ENCODE results near the gene ZFAND6.
"Not testable (repeated sequence)": the region's sequence is repeated elsewhere in the genome, so short reads cannot be mapped to it uniquely, and the experiment has no call there.

ZFAND6 gene

DNA sequence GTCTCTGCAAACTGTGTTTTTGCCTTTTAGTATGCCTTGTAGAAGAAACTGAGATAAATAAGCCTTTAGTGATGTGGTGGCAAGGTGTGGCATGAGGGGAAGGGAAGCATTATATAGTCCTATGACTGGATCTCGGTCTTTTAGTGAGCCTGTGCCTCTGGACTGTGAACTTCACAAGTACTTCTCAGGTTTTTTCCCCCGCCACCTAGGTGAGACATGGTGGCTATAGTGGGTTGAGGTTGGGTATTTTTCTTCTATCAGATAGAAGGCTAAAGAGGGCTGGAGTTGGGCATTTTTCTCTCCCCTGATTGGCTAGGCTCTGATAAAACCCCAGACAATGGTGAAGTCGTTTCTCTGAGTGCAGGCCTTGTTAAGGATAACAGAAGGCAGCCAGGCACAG is 38.7 kb upstream of the ZFAND6 start:
- H3K4me3 ChIP-seq (ENCODE audit: low read depth, low read length): no peak overlapping the region

DNA sequence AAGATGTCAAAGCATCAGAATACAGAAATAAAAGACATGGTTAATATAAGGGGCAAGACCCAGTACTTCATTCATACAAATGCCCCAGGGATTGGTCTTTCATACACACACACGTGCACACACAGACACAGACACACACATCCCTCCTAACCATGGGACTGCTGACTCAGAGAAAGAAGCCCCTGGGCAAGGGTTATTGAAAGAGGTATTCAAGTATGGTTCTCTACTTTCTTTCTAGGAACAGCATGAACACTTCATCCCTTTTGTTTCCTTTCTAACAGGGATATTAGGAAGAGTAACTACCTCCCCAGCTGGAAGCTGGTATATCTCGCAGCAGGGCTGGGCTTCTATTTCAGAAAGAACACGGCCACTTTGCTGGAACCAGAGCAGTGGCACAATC is 33.2 kb upstream of the ZFAND6 start:
- peaks cover 15% of the 10 kb centered on the region for H3K4me1 ChIP-seq (ENCODE audit: control insufficient read depth, insufficient read depth, low read length)
- no peak overlapping the region for H3K4me3 ChIP-seq (ENCODE audit: low read depth, low read length)
- no peaks in the 10 kb centered on the region for H3K9me3 ChIP-seq (ENCODE audit: control insufficient read depth, insufficient read depth, low read depth, low read length)
- no peaks in the 10 kb centered on the region for H3K27me3 ChIP-seq (ENCODE audit: control insufficient read depth, insufficient read depth, low read length)
- no peaks in the 10 kb centered on the region for H3K36me3 ChIP-seq (ENCODE audit: control insufficient read depth, insufficient read depth, low read length)
- H3K27ac ChIP-seq (ENCODE audit: low read depth, low read length): no peak overlapping the region
- H3K9ac ChIP-seq (ENCODE audit: low read length): no peak overlapping the region

More for the DNA sequence above, 38.7 kb upstream of the ZFAND6 start:
- Histone ChIP-seq H3K27me3 (ENCODE audit: control insufficient read depth, insufficient read depth, low read length) (no peaks in the 10 kb centered on the region), H3K9ac (ENCODE audit: low read length) (no peak overlapping the region), H3K9me3 (ENCODE audit: control insufficient read depth, insufficient read depth, low read depth, low read length) (no peaks in the 10 kb centered on the region), H3K27ac (ENCODE audit: low read depth, low read length) (no peak overlapping the region), H3K4me1 (ENCODE audit: control insufficient read depth, insufficient read depth, low read length) (no peaks in the 10 kb centered on the region), H3K36me3 (ENCODE audit: control insufficient read depth, insufficient read depth, low read length) (no peaks in the 10 kb centered on the region)

DNA sequence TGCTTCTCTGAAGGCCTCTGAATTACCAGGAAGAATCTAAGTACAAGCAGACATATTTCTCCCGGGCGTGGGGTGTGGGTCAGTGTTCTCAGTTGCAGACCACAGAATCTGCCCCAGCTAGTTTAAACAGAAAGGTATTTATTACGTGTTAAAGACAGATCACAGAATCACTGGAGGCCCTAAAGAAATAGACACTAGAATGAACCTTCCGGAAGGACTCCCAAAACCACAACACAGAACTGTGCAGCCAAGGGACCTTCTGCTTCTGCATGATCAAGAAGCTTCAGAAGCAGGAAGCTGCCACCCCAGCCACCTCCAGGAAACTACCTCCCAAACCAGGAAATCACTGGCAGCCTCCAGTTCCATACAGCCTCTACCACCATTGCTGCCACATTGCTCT is 32.7 kb upstream of the ZFAND6 start:
- peaks cover 15% of the 10 kb centered on the region for H3K4me1 ChIP-seq (ENCODE audit: control insufficient read depth, insufficient read depth, low read length)
- no peaks in the 10 kb centered on the region for H3K36me3 ChIP-seq (ENCODE audit: control insufficient read depth, insufficient read depth, low read length)
- no peaks in the 10 kb centered on the region for H3K9me3 ChIP-seq (ENCODE audit: control insufficient read depth, insufficient read depth, low read depth, low read length)
- no peak overlapping the region for H3K9ac ChIP-seq (ENCODE audit: low read length)
- no peaks in the 10 kb centered on the region for H3K27me3 ChIP-seq (ENCODE audit: control insufficient read depth, insufficient read depth, low read length)
- H3K27ac ChIP-seq (ENCODE audit: low read depth, low read length): no peak overlapping the region
- no peak overlapping the region for H3K4me3 ChIP-seq (ENCODE audit: low read depth, low read length)

DNA sequence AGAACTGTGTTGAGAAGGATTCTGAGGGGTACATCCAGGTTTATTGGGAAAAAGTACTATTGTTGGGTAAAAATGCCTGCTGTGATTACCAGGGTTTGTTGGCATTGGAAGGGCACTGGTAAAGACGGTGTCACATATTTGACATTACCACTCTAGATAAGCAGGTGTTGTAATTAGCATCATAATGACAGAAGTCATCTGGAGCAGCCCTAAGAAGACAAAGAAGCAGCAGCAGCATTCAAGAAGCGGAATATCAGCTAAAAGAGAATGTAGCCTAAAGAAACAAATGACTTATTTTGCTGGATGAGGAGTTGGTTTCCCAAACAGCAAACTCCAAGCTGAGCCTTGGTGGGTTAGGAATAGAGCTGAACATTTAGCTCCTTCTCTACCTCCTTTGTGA is 30.5 kb upstream of the ZFAND6 start:
- peaks cover 28% of the 10 kb centered on the region for H3K4me1 ChIP-seq (ENCODE audit: control insufficient read depth, insufficient read depth, low read length)
- no peak overlapping the region for H3K4me3 ChIP-seq (ENCODE audit: low read depth, low read length)
- H3K27me3 ChIP-seq (ENCODE audit: control insufficient read depth, insufficient read depth, low read length): no peaks in the 10 kb centered on the region
- H3K9me3 ChIP-seq (ENCODE audit: control insufficient read depth, insufficient read depth, low read depth, low read length): no peaks in the 10 kb centered on the region
- H3K9ac ChIP-seq (ENCODE audit: low read length): no peak overlapping the region
- H3K27ac ChIP-seq (ENCODE audit: low read depth, low read length): no peak overlapping the region
- no peaks in the 10 kb centered on the region for H3K36me3 ChIP-seq (ENCODE audit: control insufficient read depth, insufficient read depth, low read length)

DNA sequence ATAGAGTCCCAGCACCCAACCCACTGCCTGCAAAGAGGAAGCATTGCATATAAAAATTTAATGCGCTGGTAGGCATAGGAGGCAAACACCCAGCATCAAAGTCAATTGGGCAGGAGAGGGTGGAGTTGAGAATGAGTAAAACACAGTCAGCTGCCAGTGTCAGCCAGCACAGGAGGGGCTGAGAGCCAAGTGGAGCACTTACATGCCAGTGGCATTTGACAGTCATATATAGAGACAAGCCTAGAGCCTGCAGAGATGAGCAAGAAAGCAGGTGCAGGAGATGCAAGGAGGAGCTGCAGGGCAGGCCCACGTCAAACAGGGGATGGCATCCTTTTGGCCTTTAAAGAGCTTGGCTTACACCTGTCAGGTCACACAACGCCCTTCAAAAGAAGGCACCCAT is 27.6 kb upstream of the ZFAND6 start:
- Histone ChIP-seq H3K9ac (ENCODE audit: low read length) (no peak overlapping the region), H3K27ac (ENCODE audit: low read depth, low read length) (no peak overlapping the region), H3K9me3 (ENCODE audit: control insufficient read depth, insufficient read depth, low read depth, low read length) (no peaks in the 10 kb centered on the region), H3K36me3 (ENCODE audit: control insufficient read depth, insufficient read depth, low read length) (no peaks in the 10 kb centered on the region), H3K4me1 (ENCODE audit: control insufficient read depth, insufficient read depth, low read length) (peaks cover 37% of the 10 kb centered on the region), H3K4me3 (ENCODE audit: low read depth, low read length) (no peak overlapping the region), H3K27me3 (ENCODE audit: control insufficient read depth, insufficient read depth, low read length) (no peaks in the 10 kb centered on the region)

DNA sequence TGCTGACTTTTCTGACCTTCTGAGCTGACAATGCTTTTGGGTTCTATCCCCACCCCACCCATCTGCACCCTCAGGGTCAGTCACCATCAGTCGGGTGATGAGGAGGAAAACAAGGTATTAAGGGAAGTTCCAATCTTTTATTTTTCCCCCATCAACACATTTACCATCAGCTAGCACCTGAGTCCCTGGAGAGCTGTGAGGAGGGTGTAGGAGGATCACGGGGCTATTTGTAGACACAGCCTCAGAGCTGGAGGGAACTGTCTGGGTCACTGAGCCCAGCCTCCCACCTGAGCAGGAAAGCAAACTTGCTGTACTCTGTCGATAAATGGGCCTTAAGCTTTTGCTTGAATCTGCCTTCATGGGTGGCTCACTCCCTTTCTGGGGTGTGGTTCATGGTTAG is 24.8 kb upstream of the ZFAND6 start:
- Histone ChIP-seq H3K27ac (ENCODE audit: low read depth, low read length) (no peak overlapping the region), H3K9me3 (ENCODE audit: control insufficient read depth, insufficient read depth, low read depth, low read length) (no peaks in the 10 kb centered on the region), H3K9ac (ENCODE audit: low read length) (no peak overlapping the region), H3K27me3 (ENCODE audit: control insufficient read depth, insufficient read depth, low read length) (no peaks in the 10 kb centered on the region), H3K4me3 (ENCODE audit: low read depth, low read length) (no peak overlapping the region), H3K36me3 (ENCODE audit: control insufficient read depth, insufficient read depth, low read length) (no peaks in the 10 kb centered on the region), H3K4me1 (ENCODE audit: control insufficient read depth, insufficient read depth, low read length) (peaks cover 24% of the 10 kb centered on the region)

DNA sequence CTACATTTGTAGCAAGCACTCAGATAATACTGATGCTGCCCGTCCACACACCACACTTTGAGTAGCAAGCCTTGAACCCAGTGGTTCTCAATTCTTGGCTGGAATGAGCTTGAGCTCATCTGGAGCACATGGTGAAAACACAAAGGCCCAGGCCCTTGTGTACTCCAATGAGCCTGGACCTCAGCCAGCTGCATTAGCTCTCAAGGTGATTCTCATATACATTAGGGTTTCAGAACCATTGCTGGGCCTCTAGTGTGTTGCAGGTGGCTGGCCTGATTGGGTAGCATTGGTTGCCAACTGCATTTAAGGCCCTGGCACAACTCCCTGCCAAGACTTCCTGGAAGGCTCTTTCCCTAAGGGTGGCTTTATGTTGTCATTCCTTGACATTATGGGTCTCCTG is 23.4 kb upstream of the ZFAND6 start:
- Histone ChIP-seq H3K27ac (ENCODE audit: low read depth, low read length) (no peak overlapping the region), H3K9me3 (ENCODE audit: control insufficient read depth, insufficient read depth, low read depth, low read length) (no peaks in the 10 kb centered on the region), H3K27me3 (ENCODE audit: control insufficient read depth, insufficient read depth, low read length) (no peaks in the 10 kb centered on the region), H3K9ac (ENCODE audit: low read length) (no peak overlapping the region), H3K4me1 (ENCODE audit: control insufficient read depth, insufficient read depth, low read length) (peaks cover 22% of the 10 kb centered on the region), H3K4me3 (ENCODE audit: low read depth, low read length) (no peak overlapping the region), H3K36me3 (ENCODE audit: control insufficient read depth, insufficient read depth, low read length) (no peaks in the 10 kb centered on the region)

DNA sequence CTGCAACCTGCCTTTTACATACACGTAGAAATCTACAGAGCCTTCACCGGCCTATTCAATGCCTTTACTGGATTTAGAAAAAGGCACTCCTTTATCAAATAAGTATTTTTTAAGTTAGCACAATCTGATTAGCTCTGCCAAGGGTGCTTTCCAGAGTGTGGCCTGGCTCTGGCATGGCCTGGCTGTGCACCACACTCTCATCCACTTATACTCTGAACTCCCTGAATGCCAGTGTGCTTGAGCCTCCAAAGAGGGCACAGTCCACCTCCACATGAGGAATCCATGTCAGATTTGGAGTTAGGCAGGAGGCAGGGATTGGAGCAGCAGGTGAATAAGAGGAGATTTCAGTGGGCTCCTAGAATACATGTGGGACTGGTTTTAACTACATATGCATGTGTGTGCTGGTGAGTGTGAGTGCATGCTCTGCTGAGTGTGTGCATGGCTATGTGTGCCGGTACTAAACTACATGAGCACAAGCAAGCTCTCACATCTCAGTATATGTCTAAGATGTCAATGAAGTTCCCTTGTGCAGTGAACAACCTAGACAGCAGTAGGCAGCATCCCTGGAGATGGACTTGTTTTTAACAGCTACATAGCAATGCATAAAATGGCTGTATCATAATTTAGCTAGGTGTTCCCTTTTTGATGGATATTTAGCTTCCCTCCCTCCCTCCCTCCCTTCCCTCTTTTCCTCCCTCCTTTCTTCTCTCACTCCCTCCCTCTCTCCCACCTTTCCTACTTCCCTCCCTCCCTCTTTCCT is 17.8 kb upstream of the ZFAND6 start:
- Histone ChIP-seq H3K9me3 (ENCODE audit: control insufficient read depth, insufficient read depth, low read depth, low read length) (no peaks in the 10 kb centered on the region), H3K36me3 (ENCODE audit: control insufficient read depth, insufficient read depth, low read length) (no peaks in the 10 kb centered on the region), H3K27me3 (ENCODE audit: control insufficient read depth, insufficient read depth, low read length) (no peaks in the 10 kb centered on the region), H3K9ac (ENCODE audit: low read length) (no peak overlapping the region), H3K4me3 (ENCODE audit: low read depth, low read length) (no peak overlapping the region), H3K4me1 (ENCODE audit: control insufficient read depth, insufficient read depth, low read length) (no peaks in the 10 kb centered on the region), H3K27ac (ENCODE audit: low read depth, low read length) (no peak overlapping the region)

DNA sequence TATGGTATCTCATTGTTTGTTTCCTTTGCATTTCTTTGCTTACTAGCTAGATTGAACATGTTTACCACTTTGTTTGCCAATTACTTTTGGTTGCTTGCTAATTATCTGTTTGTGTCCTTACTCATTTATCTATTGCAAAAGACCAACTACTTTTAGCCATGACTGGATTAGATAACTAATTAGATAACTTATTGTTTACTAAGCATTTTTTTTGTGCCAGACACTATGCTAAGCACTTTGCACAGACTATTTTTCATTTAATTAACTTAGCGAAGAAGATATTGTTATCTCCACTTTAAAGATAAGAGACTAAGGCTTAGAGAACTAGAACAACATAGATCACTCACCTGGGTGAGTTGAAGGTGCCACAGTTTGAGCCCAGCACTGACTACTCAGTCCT is 16.9 kb upstream of the ZFAND6 start:
- Histone ChIP-seq H3K27ac (ENCODE audit: low read depth, low read length) (no peak overlapping the region), H3K4me3 (ENCODE audit: low read depth, low read length) (no peak overlapping the region), H3K36me3 (ENCODE audit: control insufficient read depth, insufficient read depth, low read length) (no peaks in the 10 kb centered on the region), H3K4me1 (ENCODE audit: control insufficient read depth, insufficient read depth, low read length) (no peaks in the 10 kb centered on the region), H3K27me3 (ENCODE audit: control insufficient read depth, insufficient read depth, low read length) (no peaks in the 10 kb centered on the region), H3K9ac (ENCODE audit: low read length) (no peak overlapping the region), H3K9me3 (ENCODE audit: control insufficient read depth, insufficient read depth, low read depth, low read length) (no peaks in the 10 kb centered on the region)

DNA sequence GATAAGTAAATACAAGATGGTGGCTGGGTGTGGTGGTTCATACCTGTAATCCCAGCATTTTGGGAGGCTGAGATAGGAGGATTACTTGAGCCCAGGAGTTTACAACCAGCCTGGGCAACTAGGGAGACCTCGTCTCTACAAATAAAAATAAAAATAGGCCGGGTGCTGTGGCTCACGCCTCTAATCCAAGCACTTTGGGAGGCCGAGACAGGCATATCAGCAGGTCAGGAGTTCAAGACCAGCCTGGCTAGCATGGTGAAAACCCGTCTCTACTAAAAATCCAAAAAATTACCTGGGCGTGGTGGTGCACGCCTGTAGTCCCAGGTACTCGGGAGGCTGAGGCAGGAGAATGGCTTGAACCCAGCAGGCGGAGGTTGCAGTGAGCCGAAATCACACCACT is 14.3 kb upstream of the ZFAND6 start:
- not testable (repeated sequence) for H3K9ac ChIP-seq (ENCODE audit: low read length); H3K27me3 ChIP-seq (ENCODE audit: control insufficient read depth, insufficient read depth, low read length); H3K36me3 ChIP-seq (ENCODE audit: control insufficient read depth, insufficient read depth, low read length); H3K27ac ChIP-seq (ENCODE audit: low read depth, low read length); H3K4me3 ChIP-seq (ENCODE audit: low read depth, low read length); H3K9me3 ChIP-seq (ENCODE audit: control insufficient read depth, insufficient read depth, low read depth, low read length); H3K4me1 ChIP-seq (ENCODE audit: control insufficient read depth, insufficient read depth, low read length)

DNA sequence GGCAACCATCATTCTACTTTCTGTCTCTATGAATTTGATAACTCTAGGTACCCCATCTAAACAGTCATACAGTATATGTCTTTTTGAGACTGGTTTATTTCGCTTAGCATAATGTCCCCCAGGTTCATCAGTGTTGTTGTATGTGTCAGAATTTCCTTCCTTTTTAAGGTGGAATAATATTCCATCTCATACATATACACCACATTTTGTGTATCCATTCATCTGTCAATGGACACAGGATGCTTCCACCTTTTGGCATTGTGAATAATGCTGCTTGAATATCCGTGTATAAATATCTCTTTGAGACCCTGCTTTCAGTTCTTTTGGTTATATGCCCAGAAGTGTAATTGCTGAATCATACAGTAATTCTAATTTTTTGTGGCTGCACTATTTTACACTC is 10.4 kb upstream of the ZFAND6 start:
- H3K9me3 ChIP-seq (ENCODE audit: control insufficient read depth, insufficient read depth, low read depth, low read length): no peaks in the 10 kb centered on the region
- no peak overlapping the region for H3K27ac ChIP-seq (ENCODE audit: low read depth, low read length)
- H3K36me3 ChIP-seq (ENCODE audit: control insufficient read depth, insufficient read depth, low read length): no peaks in the 10 kb centered on the region
- no peaks in the 10 kb centered on the region for H3K4me1 ChIP-seq (ENCODE audit: control insufficient read depth, insufficient read depth, low read length)
- H3K4me3 ChIP-seq (ENCODE audit: low read depth, low read length): no peak overlapping the region
- no peak overlapping the region for H3K9ac ChIP-seq (ENCODE audit: low read length)
- no peaks in the 10 kb centered on the region for H3K27me3 ChIP-seq (ENCODE audit: control insufficient read depth, insufficient read depth, low read length)
